ENCODE data around the gene ANP32D.
"Not testable (repeated sequence)": the region's sequence is repeated elsewhere in the genome, so short reads cannot be mapped to it uniquely, and the experiment has no call there.

The ANP32D gene

DNA sequence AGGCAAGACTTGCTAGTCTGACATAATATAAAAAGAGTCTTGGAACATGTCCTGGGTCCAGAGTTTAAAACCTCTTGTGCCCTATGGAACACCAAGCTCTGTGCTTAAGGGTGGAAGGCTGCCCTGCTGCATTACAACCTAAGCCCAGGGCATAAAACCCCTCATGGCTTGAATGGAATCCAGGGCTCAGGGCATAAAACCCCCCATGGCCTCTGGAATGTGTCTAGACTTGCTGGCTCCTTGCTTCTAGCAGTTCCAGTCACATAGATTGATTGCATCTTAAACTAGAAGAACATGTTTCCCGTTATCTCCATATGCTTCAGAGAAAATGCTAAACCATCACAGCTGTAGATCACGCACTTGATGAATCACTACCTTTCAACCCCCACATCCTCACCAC, 34.5 kb downstream of the ANP32D start:
- DNase-seq (ENCODE audit: low spot score): not testable (repeated sequence)

DNA sequence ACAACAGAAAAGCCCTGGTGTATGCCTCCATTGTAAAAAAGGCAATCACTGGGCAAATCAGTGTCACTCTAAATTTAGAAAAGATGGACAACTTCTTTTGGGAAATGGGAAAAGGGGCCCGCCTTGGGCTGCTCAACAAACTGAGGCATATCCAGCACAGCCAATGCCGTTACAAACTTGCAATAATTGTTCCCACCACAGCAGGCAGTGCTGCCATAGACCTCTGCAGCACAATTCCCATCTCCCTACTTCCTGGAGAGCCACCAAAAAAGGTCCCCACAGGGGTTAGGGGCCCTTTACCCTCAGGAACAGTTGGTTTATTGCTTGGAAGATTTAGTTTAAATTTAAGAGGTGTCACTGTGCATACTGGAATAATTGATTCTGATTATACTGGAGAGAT, 36.6 kb downstream of the ANP32D start:
- DNase-seq (ENCODE audit: low spot score): no peak

DNA sequence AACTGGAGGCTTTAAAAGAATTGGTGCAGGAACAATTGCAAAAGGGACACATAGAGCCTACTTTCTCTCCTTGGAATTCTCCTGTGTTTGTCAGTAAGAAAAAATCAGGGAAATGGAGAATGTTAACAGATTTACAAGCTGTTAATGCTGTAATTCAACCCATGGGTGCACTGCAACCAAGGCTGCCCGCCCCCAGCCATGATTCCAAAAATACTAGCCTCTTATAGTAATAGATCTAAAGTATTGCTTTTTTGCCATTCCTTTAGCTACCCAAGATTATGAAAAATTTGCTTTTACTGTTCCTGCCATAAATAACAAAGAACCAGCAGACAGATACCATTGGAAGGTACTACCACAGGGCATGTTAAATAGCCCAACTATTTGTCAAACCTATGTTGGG, 37.8 kb downstream of the ANP32D start:
- DNase-seq (ENCODE audit: low spot score): no peak

DNA sequence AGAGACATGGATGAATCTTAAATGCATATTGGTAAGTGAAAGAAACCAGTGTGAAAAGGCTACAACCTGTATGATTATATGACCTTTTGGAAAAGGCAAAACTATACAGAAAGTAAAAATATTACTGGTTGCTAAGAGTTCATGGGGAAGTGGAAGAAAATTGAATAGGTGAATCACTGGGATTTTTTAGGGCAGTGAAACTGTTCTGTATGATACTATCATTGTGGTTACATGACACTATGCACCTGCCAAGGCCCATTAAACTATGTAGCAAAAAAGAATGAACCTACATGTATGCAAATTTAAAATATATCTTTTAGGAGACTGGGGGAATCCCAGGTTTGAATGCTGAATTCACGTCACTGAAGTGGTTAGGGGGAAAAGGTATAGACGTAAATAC, 40.5 kb downstream of the ANP32D start:
- no peak for DNase-seq (ENCODE audit: low spot score)

DNA sequence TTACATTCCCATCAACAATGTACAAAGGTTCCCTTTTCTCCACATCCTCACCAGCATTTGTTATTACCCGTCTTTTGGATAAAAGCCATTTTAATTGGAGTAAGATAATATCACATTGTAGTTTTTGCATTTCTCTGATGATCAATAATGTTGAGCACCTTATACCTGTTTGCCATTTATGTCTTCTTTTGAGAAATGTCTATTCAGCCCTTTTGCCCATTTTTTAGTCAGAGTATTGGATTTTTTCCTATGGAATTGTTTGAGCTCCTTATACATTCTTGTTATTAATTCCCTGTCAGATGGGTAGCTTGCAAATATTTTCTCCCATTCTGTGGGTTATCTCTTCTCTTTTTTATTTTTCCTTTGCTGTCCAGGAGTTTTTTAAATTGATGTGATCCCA, 42.4 kb downstream of the ANP32D start:
- no peak for DNase-seq (ENCODE audit: low spot score)

DNA sequence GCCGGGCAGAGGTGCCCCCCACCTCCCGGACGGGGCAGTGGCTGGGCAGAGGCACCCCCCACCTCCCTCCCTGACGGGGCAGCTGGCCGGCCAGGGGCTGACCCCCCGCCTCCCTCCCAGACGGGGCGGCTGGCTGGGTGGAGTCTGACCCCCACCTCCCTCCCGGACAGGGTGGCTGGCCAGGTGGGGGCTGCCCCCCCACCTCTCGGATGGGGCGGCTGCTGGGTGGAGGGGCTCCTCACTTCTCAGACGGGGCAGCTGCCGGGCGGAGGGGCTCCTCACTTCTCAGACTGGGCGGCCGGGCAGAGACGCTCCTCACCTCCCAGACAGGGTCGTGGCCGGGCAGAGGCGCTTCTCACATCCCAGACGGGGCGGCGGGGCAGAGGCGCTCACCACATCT, 48.0 kb downstream of the ANP32D start:
- DNase-seq (ENCODE audit: low spot score): not testable (repeated sequence)

All from germinal center (tissue), 1 donor.